Measurements from ENCODE around the gene MCAT. TPM values are rescaled to one million over a fixed set of nuclear protein-coding genes. Genes with fewer than 3 reads are reported as not detected.
A peak's percentile ranks its signal among the peaks of the same experiment; 100 is the strongest.

MCAT gene
- total and polyA plus RNA-seq, 10 donors: 7.6 to 25.3 (median 11.4) TPM

DNA sequence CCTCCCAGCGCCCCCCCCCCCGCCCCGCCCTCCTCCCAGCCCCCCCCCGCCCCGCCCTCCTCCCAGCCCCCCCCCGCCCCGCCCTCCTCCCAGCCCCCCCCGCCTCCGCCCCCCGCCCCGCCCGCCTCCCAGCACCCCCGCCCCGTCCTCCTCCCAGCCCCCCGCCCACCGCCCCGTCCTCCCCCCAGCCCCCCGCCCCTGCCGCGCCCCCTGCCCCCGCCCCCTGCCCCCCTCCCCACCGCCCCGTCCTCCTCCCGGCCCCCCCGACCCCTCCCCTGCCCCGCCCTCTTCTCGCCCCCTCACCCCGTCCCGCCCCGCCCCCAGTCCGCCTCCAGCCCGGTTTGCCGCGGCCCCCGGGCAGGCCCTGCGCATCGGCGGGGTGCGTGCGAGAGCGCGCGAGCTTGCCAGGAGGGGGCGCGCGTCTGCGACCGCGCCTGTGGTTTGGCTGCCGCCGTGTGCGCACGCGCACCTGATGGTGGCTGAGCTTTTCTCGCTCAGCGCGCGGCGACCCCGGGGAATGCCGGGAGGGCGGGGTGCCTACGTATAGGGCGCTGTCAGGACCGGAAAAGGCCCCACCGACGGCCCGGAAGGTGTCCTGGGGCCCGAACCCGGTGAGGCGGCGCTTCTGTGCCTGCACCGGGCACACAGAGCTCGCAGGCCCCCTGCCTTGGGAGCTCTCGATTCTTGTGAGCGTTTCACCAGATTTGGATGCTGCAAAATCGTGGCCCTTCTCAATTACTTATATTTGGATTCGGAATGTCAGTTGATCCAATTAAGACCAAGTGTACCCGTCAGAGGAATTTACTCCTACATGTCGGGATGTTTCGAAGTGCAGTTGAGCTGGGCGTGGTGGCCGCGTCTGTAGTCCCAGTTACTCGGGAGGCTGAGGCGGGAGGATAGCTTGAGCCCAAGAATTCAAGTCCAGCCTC, 44.2 kb upstream of the MCAT start:
- peaks cover 0 to 5% (median 0%) of the 10 kb centered on the region in 8 donors for H3K9me3 ChIP-seq
- TF ChIP-seq, protein P1, sequence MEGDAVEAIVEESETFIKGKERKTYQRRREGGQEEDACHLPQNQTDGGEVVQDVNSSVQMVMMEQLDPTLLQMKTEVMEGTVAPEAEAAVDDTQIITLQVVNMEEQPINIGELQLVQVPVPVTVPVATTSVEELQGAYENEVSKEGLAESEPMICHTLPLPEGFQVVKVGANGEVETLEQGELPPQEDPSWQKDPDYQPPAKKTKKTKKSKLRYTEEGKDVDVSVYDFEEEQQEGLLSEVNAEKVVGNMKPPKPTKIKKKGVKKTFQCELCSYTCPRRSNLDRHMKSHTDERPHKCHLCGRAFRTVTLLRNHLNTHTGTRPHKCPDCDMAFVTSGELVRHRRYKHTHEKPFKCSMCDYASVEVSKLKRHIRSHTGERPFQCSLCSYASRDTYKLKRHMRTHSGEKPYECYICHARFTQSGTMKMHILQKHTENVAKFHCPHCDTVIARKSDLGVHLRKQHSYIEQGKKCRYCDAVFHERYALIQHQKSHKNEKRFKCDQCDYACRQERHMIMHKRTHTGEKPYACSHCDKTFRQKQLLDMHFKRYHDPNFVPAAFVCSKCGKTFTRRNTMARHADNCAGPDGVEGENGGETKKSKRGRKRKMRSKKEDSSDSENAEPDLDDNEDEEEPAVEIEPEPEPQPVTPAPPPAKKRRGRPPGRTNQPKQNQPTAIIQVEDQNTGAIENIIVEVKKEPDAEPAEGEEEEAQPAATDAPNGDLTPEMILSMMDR (IDR thresholded peaks at IDR 0.05 in 8 of 11, conservative IDR thresholded peaks at IDR 0.05 in 3 of 11): peak; percentile 50 to 95 (median 86)
- peak; percentile 77 to 88 (median 84) for TF ChIP-seq POLR2AphosphoS5 (IDR thresholded peaks at IDR 0.05)
- TF ChIP-seq POLR2A (IDR thresholded peaks at IDR 0.05): peak in 1 of 3 donors; percentile 14
- peak overlapping the region; percentile 90 to 96 (median 92) for H3K27ac ChIP-seq
- H3K27me3 ChIP-seq (replicated peaks in 1 of 7): no peaks in the 10 kb centered on the region
- H3K4me3 ChIP-seq: peak overlapping the region; percentile 23 to 95 (median 60)
- intact Hi-C loops (cut with DNase I; ENCODE audit: low total_unique reads): no loop called here
- WGBS, 5 donors: 5 to 17% (median 8%) methylated on average over 25 to 57 of the region's 86 CpGs
- H3K4me1 ChIP-seq: peaks cover 11 to 49% (median 39%) of the 10 kb centered on the region in 6 donors
- DNase-seq: peak; percentile 99
- peaks cover 0 to 4% (median 0%) of the 10 kb centered on the region in 6 donors for H3K36me3 ChIP-seq

DNA sequence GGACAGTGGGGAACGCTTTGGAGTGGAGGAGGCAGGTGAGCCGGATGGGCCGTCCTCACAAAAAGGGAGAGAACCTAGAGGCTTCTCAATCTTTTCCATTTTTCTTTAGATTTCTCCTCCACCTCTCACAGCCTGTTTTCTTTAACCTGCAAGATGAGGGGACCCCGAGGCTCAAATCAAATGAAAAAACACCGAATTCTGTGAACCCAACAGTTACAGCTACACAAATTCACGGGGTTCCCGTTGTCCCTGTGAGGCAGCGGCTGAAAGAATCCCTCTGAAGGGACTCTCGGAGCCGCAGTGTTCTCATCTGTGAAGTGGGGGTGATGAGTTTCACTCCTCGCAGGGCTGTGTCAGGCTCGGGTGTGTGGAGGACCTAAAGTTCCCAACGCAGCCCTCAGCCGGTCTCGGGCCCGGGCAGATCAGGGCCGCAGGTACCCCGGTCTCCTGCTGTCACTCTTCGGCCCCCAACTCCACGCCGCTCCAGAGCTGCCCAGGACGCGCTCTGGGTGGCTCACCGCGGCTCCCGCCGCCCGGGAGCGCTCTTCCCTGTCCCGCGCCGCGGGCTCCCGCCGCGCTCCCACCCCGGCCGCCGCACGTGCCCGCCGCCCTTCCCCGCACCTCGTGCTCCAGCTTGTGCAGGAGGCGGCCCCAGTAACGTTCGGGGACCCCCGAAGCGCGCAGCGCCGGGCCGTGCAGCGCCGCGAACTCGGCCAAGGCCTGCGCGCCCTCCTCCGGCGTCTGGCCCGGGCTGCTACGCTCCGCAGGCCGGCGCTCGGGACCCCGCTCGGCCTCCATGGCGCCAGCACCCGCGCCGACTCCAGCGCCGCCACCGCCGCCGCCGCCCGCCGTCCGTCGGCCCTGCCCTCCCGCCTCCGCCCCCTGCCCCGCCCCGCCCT, 43.3 kb upstream of the MCAT start, which contains the start of gene TTLL12:
TSS of gene TTLL12 (minus strand) at position 863 of the 899 bp plus-strand sequence. CDS start at position 798, 65 bp downstream.
- Histone ChIP-seq H3K27ac (peak within 1 kb of the TSS; percentile 90 to 96 (median 92)), H3K4me3 (peak within 1 kb of the TSS; percentile 39 to 95 (median 78)), H3K9me3 (peaks cover 0 to 5% (median 0%) of the 10 kb centered on the region in 8 donors), H3K4me1 (peaks cover 11 to 49% (median 39%) of the 10 kb centered on the region in 6 donors), H3K27me3 (replicated peaks in 1 of 7) (no peaks in the 10 kb centered on the region), H3K36me3 (peaks cover 0 to 13% (median 0%) of the 10 kb centered on the region in 6 donors)
- WGBS, 5 donors: 2 to 12% (median 2%) methylated on average over 16 to 85 of the region's 87 CpGs
- peak; percentile 93 for DNase-seq
- intact Hi-C loops (cut with DNase I; ENCODE audit: low total_unique reads): no loop called here
- TF ChIP-seq, protein P1 (IDR thresholded peaks at IDR 0.05 in 8 of 11, conservative IDR thresholded peaks at IDR 0.05 in 3 of 11): no peak
- TF ChIP-seq POLR2AphosphoS5 (IDR thresholded peaks at IDR 0.05): peak in 1 of 3 donors; percentile 51

DNA sequence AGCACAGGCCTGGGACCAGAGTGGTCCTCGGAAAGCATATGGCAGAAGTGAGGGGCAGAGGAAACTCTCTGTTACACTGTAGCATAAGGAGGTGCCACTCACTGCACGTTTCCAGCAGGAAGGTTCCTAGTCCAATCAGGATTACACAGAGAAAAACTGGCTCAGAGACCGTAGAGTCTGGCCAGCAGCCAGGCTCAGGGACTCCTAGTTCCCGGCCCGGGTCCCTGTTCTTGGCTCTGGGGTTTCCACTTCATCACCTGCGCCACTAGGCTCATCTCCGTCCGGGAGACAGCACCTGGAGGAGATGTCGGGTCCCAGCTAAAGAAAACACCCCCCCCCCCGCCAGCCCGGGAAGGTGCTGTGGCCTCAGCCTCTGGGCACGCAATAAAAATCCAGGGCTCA, 42.7 kb upstream of the MCAT start:
- Histone ChIP-seq H3K36me3 (peaks cover 0 to 20% (median under 1%) of the 10 kb centered on the region in 6 donors), H3K9me3 (no peaks in the 10 kb centered on the region), H3K27ac (peak overlapping the region in 2 of 8 donors; percentile 85 to 90), H3K4me3 (peak overlapping the region in 7 of 8 donors; percentile 67 to 95 (median 82)), H3K27me3 (replicated peaks in 1 of 7) (no peaks in the 10 kb centered on the region), H3K4me1 (peaks cover 11 to 49% (median 39%) of the 10 kb centered on the region in 6 donors)
- DNase-seq: no peak
- TF ChIP-seq POLR2A (IDR thresholded peaks at IDR 0.05) (no peak), POLR2AphosphoS5 (IDR thresholded peaks at IDR 0.05) (no peak)
- TF ChIP-seq, protein P1 (IDR thresholded peaks at IDR 0.05 in 8 of 11, conservative IDR thresholded peaks at IDR 0.05 in 3 of 11): no peak
- 31 to 57% (median 38%) methylated on average over 8 to 12 of the region's 12 CpGs for WGBS, 5 donors
- intact Hi-C loops (cut with DNase I; ENCODE audit: low total_unique reads): no loop called here
